ENCODE measurements around the gene SLC22A3.
"Not testable (repeated sequence)": the region's sequence is repeated elsewhere in the genome, so short reads cannot be mapped to it uniquely, and the experiment has no call there.

SLC22A3 gene

GRCh38 chr6:160348223-160349019 is at the start of gene SLC22A3:
SLC22A3 (plus strand) TSS chr6:160348378; CDS start chr6:160348420, 42 bp downstream.
- H3K27me3 Mint-ChIP-seq, result peaks cover 82% of the 10 kb centered on the region
- DNase-seq (peak in 1 of 2 donors; percentile 9), ATAC-seq (peak; percentile 35)
- peak within 1 kb of the TSS; percentile 10 to 61 for H3K4me3 Mint-ChIP-seq
- no peaks in the 10 kb centered on the region for H3K9me3 Mint-ChIP-seq
- peaks cover 9% of the 10 kb centered on the region for H3K4me1 Mint-ChIP-seq
- H3K27ac Mint-ChIP-seq, result no peak within 1 kb of the TSS

DNA sequence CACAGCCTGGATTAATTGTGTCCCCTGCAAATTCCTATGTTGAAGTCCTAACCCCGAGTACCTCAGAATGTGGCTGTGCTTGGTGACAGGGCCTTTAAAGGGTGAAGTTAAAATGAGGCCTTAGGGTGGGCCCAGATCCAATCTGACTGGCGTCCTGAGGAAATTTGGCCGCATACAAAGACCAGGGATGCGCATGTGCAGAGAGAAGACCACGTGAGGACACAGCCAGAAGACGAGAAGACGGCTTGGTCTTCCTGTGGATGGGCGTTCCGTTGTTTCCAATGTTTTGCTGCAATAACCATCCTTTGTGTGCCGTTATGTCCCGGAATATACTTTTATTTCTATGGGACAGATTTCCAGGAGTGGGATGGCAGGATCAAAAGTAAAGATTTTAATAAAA is 48.6 kb upstream of the SLC22A3 start:
- no peaks in the 10 kb centered on the region for H3K9me3 Mint-ChIP-seq
- ATAC-seq (no peak), DNase-seq (no peak)
- H3K27ac Mint-ChIP-seq, result no peak overlapping the region
- no peak overlapping the region for H3K4me3 Mint-ChIP-seq
- H3K27me3 Mint-ChIP-seq, result peaks cover 28% of the 10 kb centered on the region
- no peaks in the 10 kb centered on the region for H3K4me1 Mint-ChIP-seq

GRCh38 chr6:160300076-160300695 is 48.0 kb upstream of the SLC22A3 start:
- Mint-ChIP-seq H3K27ac (no peak overlapping the region), H3K4me1 (no peaks in the 10 kb centered on the region), H3K27me3 (peaks cover 34% of the 10 kb centered on the region), H3K9me3 (no peaks in the 10 kb centered on the region), H3K4me3 (no peak overlapping the region)
- DNase-seq, result no peak
- ATAC-seq, result no peak

GRCh38 chr6:160301339-160301738 is 46.8 kb upstream of the SLC22A3 start:
- H3K9me3 Mint-ChIP-seq, result no peaks in the 10 kb centered on the region
- no peaks in the 10 kb centered on the region for H3K4me1 Mint-ChIP-seq
- H3K4me3 Mint-ChIP-seq, result no peak overlapping the region
- ATAC-seq (no peak), DNase-seq (no peak)
- H3K27ac Mint-ChIP-seq, result no peak overlapping the region
- H3K27me3 Mint-ChIP-seq, result peaks cover 36% of the 10 kb centered on the region

GRCh38 chr6:160302431-160303082 is 45.6 kb upstream of the SLC22A3 start:
- not testable (repeated sequence) for DNase-seq, H3K4me1 Mint-ChIP-seq, H3K27ac Mint-ChIP-seq, H3K4me3 Mint-ChIP-seq, H3K9me3 Mint-ChIP-seq, ATAC-seq
- H3K27me3 Mint-ChIP-seq, result peaks cover 28% of the 10 kb centered on the region

DNA sequence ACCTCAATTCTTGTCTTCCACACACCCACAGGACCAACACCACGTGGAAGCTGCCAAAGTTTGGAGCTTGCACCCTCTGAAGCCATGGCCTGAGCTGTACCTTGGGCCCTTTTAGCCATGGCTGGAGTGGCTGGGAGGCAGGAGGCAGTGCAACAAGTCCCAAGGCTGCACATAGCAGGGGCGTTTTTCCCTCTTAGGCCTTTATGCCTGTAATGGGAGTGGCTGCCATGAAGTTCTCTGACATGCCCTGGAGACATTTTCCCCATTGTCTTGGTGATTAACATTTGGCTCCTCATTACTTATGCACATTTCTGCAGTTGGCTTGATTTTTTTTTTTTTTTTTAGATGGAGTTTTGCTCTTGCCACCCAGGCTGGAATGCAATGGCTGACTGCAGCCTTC is 44.4 kb upstream of the SLC22A3 start:
- peaks cover 0 to under 1% of the 10 kb centered on the region in 2 donors for H3K9me3 Mint-ChIP-seq
- ATAC-seq (no peak), DNase-seq (no peak)
- H3K4me3 Mint-ChIP-seq, result no peak overlapping the region
- no peak overlapping the region for H3K27ac Mint-ChIP-seq
- no peaks in the 10 kb centered on the region for H3K4me1 Mint-ChIP-seq
- H3K27me3 Mint-ChIP-seq, result peaks cover 28% of the 10 kb centered on the region

GRCh38 chr6:160305926-160306713 is 42.1 kb upstream of the SLC22A3 start:
- DNase-seq (no peak), ATAC-seq (no peak)
- Mint-ChIP-seq H3K4me3 (no peak overlapping the region), H3K27me3 (peaks cover 21% of the 10 kb centered on the region), H3K9me3 (peaks cover 12 to 13% of the 10 kb centered on the region in 2 donors), H3K4me1 (no peaks in the 10 kb centered on the region), H3K27ac (peak overlapping the region in 1 of 2 donors; percentile 35)

- Mint-ChIP-seq H3K27ac (no peak overlapping the region), H3K4me1 (no peaks in the 10 kb centered on the region), H3K9me3 (peaks cover 26 to 34% of the 10 kb centered on the region in 2 donors), H3K27me3 (peaks cover 7% of the 10 kb centered on the region), H3K4me3 (no peak overlapping the region)
- DNase-seq, result no peak
- ATAC-seq, result no peak
These were observed 38.5 kb upstream of the SLC22A3 start for GRCh38 chr6:160309718-160310117.

DNA sequence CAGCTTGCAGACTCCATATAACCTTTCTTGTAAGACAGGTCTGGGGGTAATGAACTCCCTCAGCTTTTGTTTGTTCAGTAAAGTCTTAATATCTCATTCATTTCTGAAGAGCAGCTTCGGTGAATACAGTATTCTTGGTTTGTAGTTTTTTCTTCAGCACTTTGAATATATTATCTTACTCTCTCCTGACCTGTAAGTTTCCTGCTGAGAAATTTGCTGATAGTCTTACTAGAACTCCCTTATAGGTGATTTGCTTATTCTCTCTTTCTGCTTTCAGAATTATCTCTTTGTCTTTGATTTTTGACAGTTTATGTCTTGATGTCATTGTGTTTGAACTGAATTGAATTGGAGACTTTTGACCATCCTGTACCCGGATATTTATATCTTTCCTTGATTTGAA is 35.3 kb upstream of the SLC22A3 start:
- Mint-ChIP-seq H3K27me3 (no peaks in the 10 kb centered on the region), H3K4me1 (no peaks in the 10 kb centered on the region), H3K4me3 (no peak overlapping the region), H3K27ac (no peak overlapping the region), H3K9me3 (peaks cover 26 to 34% of the 10 kb centered on the region in 2 donors)
- DNase-seq, result no peak
- no peak for ATAC-seq

- no peaks in the 10 kb centered on the region for H3K4me1 Mint-ChIP-seq
- H3K9me3 Mint-ChIP-seq, result peaks cover 18 to 28% of the 10 kb centered on the region in 2 donors
- no peak overlapping the region for H3K27ac Mint-ChIP-seq
- DNase-seq, result no peak
- no peak for ATAC-seq
- H3K4me3 Mint-ChIP-seq, result no peak overlapping the region
- H3K27me3 Mint-ChIP-seq, result peaks cover 10% of the 10 kb centered on the region
These were observed 32.9 kb upstream of the SLC22A3 start for GRCh38 chr6:160315310-160315709.

GRCh38 chr6:160316261-160316660 is 31.9 kb upstream of the SLC22A3 start:
- DNase-seq, result no peak
- Mint-ChIP-seq H3K27ac (no peak overlapping the region), H3K9me3 (peaks cover 13 to 21% of the 10 kb centered on the region in 2 donors), H3K4me1 (no peaks in the 10 kb centered on the region), H3K4me3 (no peak overlapping the region), H3K27me3 (peaks cover 10% of the 10 kb centered on the region)
- ATAC-seq, result no peak

DNA sequence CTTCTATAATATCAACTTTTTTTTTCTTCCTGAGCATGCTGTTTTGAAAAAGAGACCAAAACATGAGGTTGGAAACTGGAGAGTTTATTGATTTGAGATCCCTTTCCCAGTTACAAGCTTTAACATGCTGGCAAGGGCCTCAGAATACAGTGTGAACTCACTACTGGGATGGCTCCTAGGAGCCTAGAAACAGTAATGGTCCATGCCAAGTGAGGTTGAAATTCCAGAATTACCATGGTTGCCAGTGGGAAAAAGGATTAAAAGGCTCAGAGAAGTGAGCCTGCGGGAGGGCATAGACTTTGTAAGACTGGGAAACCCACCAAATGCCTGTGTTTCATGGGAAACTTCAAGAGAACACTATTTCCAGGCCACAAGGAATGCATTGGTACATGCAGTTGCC is 28.9 kb upstream of the SLC22A3 start:
- no peaks in the 10 kb centered on the region for H3K4me1 Mint-ChIP-seq
- peaks cover 10% of the 10 kb centered on the region for H3K27me3 Mint-ChIP-seq
- no peak overlapping the region for H3K27ac Mint-ChIP-seq
- no peak for ATAC-seq
- H3K9me3 Mint-ChIP-seq, result peaks cover 9 to 10% of the 10 kb centered on the region in 2 donors
- no peak for DNase-seq
- H3K4me3 Mint-ChIP-seq, result no peak overlapping the region

- Mint-ChIP-seq H3K4me1 (no peaks in the 10 kb centered on the region), H3K27ac (no peak overlapping the region), H3K27me3 (peaks cover 16% of the 10 kb centered on the region), H3K4me3 (no peak overlapping the region), H3K9me3 (peaks cover 9% of the 10 kb centered on the region in 2 donors)
- ATAC-seq (no peak), DNase-seq (no peak)
These were observed 26.3 kb upstream of the SLC22A3 start for GRCh38 chr6:160321729-160322505.

DNA sequence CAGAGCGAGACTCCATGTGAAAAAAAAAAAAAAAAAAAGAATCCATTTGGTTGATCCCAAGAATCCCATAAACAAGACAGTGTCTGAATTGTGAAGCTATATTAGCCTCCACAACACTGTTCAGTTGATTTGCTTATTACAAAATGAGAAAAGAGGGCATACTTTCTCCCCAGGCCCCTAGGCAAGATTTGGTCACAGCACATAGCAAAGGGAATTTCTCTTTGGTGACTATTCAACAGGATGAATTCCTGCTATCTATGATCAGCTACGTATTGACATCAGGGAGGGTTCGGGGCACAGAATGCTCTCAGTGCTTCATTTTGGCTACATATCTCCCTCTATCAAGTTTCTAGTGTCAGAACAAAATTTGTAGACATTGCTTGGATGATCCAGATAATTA is 20.2 kb upstream of the SLC22A3 start:
- H3K9me3 Mint-ChIP-seq, result peaks cover 0 to under 1% of the 10 kb centered on the region in 2 donors
- no peak overlapping the region for H3K27ac Mint-ChIP-seq
- DNase-seq, result no peak
- peaks cover 37% of the 10 kb centered on the region for H3K27me3 Mint-ChIP-seq
- ATAC-seq, result no peak
- no peaks in the 10 kb centered on the region for H3K4me1 Mint-ChIP-seq
- no peak overlapping the region for H3K4me3 Mint-ChIP-seq

GRCh38 chr6:160328447-160328846 is 19.7 kb upstream of the SLC22A3 start:
- Mint-ChIP-seq H3K27ac (no peak overlapping the region), H3K9me3 (no peaks in the 10 kb centered on the region), H3K4me1 (no peaks in the 10 kb centered on the region), H3K4me3 (no peak overlapping the region), H3K27me3 (peaks cover 42% of the 10 kb centered on the region)
- no peak for DNase-seq
- no peak for ATAC-seq

All from stimulated activated naive CD8-positive, alpha-beta T cell treated with anti-CD3 and anti-CD28 coated beads, Interleukin-15, amount 100 ng/mL, for 72 hours (primary cell).